Keratinocyte (primary cell): ENCODE data around the gene NDUFB1. TPM values are rescaled to one million over a fixed set of nuclear protein-coding genes. Genes with fewer than 3 reads are reported as not detected.

Experiments used
- DNase-seq: peaks from one replicate; pipeline ENCODE4 v3.0.0-alpha.2; 2011; ENCODE audit warnings: low read depth, missing footprints, low spot score
- FAIRE-seq: peaks from 2 replicates; lab custom pipeline; 2011; peaks lifted over from hg19 to GRCh38; lab: Jason Lieb, UNC
- H2AFZ ChIP-seq: 2 replicates; pipeline ENCODE4 v1.6.0; 2012; ENCODE audit warnings: low read length, control low read depth, inconsistent platforms; ENCODE audit not compliant: control insufficient read depth
- H3K27ac ChIP-seq: 2 replicates; pipeline ENCODE4 v1.5.1; 2011; ENCODE audit warnings: low read length; ENCODE audit not compliant: control insufficient read depth, insufficient read depth
- H3K27me3 ChIP-seq: 3 replicates; pipeline ENCODE4 v1.6.0; 2011; ENCODE audit warnings: low read length; ENCODE audit not compliant: control insufficient read depth, insufficient read depth; ENCODE audit errors: extremely low read depth
- H3K36me3 ChIP-seq, 2 experiments: 2 replicates in 1 of 2; 3 replicates in 1 of 2; pipeline ENCODE4 v1.5.1; 2011; ENCODE audit warnings: low read length in 2 of 2, mild to moderate bottlenecking in 1 of 2; ENCODE audit not compliant: control insufficient read depth in 2 of 2, insufficient read depth in 2 of 2; ENCODE audit errors: extremely low read depth in 1 of 2
- H3K4me1 ChIP-seq: 3 replicates; pipeline ENCODE4 v1.5.1; 2011; ENCODE audit warnings: low read length; ENCODE audit not compliant: control insufficient read depth, insufficient read depth; ENCODE audit errors: extremely low read depth
- H3K4me2 ChIP-seq: 3 replicates; pipeline ENCODE4 v1.6.0; 2011; ENCODE audit warnings: low read depth, low read length; ENCODE audit not compliant: control insufficient read depth, insufficient read depth; ENCODE audit errors: extremely low read depth
- H3K4me3 ChIP-seq, 3 experiments: fragments of 200-600 bp in 1 of 3; sonication (generic) in 1 of 3; 2 replicates in 2 of 3; 3 replicates in 1 of 3; pipeline ENCODE4 v1.5.1; 2011 to 2016; ENCODE audit warnings: low read length in 3 of 3, mild to moderate bottlenecking in 3 of 3, control low read depth in 2 of 3, inconsistent platforms in 1 of 3, low read depth in 1 of 3, mixed read lengths in 1 of 3, mixed run types in 1 of 3, moderate library complexity in 1 of 3; ENCODE audit not compliant: control insufficient read depth in 2 of 3, insufficient read depth in 2 of 3; ENCODE audit errors: extremely low read depth in 1 of 3
- H3K79me2 ChIP-seq: 2 replicates; pipeline ENCODE4 v1.6.0; 2012; ENCODE audit warnings: low read length; ENCODE audit not compliant: control insufficient read depth, insufficient read depth
- H3K9ac ChIP-seq: 3 replicates; pipeline ENCODE4 v1.6.0; 2011; ENCODE audit warnings: low read length; ENCODE audit not compliant: control insufficient read depth, insufficient read depth; ENCODE audit errors: extremely low read depth
- H3K9me1 ChIP-seq: 3 replicates; pipeline ENCODE4 v1.6.0; 2011; ENCODE audit warnings: low read length; ENCODE audit not compliant: control insufficient read depth, insufficient read depth; ENCODE audit errors: extremely low read depth
- H3K9me3 ChIP-seq: 2 replicates; pipeline ENCODE4 v1.5.1; 2012; ENCODE audit warnings: low read depth, low read length; ENCODE audit not compliant: control insufficient read depth
- H4K20me1 ChIP-seq: 3 replicates; pipeline ENCODE4 v1.6.0; 2011; ENCODE audit warnings: low read length; ENCODE audit not compliant: control insufficient read depth, insufficient read depth; ENCODE audit errors: extremely low read depth
- EZH2 ChIP-seq: IDR thresholded peaks from one replicate; pipeline ENCODE4 v1.6.1; 2012; ENCODE audit warnings: inconsistent platforms, mild to moderate bottlenecking, low read length, moderate library complexity
- dilution Hi-C: fragments of 300-500 bp; cut with MboI; formaldehyde crosslinking; loops from one replicate; pipeline ENCODE4 v1.7.0; 2020; ENCODE audit warnings: low sequenced_read_pairs; ENCODE audit not compliant: extremely low pct_ligation_motif_present
- polyA plus RNA-seq, 5 experiments: library from polyadenylated mRNA; depleted of rRNA in 3 of 5; stranded (reverse) in 3 of 5; stranded (forward) in 1 of 5; unstranded in 1 of 5; fragments of >200 nt; gene quantifications; 1 replicate in 1 of 5; 2 replicates in 3 of 5; 3 replicates in 1 of 5; pipeline versions ENCODE4 v1.2.1 to v1.2.3, GENCODE V29; 2011 to 2012; ENCODE audit warnings: missing spikeins in 2 of 5, low read depth in 1 of 5, low replicate concordance in 1 of 5
- TF ChIP-seq, protein P1 (sequence below), 3 experiments: IDR thresholded peaks in 1 of 3; conservative IDR thresholded peaks in 1 of 3; optimal IDR thresholded peaks in 1 of 3; 2 replicates in 2 of 3; 3 replicates in 1 of 3; pipeline versions ENCODE3 to v1.5.1; 2011; ENCODE audit warnings: low read length in 3 of 3, mild to moderate bottlenecking in 3 of 3, moderate library complexity in 2 of 3, control low read depth in 1 of 3, inconsistent platforms in 1 of 3; ENCODE audit not compliant: insufficient read depth in 2 of 3; ENCODE audit errors: extremely low read depth in 1 of 3

NDUFB1 gene
- polyA plus RNA-seq, 1 donor (not counting 4 experiments of a cell fraction or from before 2014, with no cell fraction given) = 555 TPM

DNA sequence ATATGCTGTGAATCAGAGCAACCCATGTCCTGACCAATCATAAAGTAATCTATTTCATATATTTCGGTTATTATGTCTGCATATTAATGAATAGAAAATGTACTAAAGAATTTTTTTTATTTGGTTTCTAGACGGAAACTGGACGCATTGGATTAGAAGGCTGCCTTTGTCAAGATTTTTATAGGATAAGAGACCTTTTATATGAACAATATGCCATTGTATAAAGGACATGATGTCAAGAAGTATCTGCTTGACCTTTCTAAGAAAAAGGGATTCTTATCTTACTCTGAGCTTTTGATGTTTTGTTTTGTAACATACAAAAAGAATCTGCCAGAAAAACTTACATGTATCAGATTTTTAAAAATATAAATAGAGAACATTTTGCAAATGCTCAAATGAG, 40.0 kb upstream of the NDUFB1 start:
- no peak overlapping the region for H2AFZ ChIP-seq
- no peaks in the 10 kb centered on the region for H3K4me1 ChIP-seq
- H3K9me1 ChIP-seq = peaks cover 2% of the 10 kb centered on the region
- no peak overlapping the region for H3K27ac ChIP-seq
- no peak overlapping the region for H3K9ac ChIP-seq
- H4K20me1 ChIP-seq = no peaks in the 10 kb centered on the region
- TF ChIP-seq, protein P1, sequence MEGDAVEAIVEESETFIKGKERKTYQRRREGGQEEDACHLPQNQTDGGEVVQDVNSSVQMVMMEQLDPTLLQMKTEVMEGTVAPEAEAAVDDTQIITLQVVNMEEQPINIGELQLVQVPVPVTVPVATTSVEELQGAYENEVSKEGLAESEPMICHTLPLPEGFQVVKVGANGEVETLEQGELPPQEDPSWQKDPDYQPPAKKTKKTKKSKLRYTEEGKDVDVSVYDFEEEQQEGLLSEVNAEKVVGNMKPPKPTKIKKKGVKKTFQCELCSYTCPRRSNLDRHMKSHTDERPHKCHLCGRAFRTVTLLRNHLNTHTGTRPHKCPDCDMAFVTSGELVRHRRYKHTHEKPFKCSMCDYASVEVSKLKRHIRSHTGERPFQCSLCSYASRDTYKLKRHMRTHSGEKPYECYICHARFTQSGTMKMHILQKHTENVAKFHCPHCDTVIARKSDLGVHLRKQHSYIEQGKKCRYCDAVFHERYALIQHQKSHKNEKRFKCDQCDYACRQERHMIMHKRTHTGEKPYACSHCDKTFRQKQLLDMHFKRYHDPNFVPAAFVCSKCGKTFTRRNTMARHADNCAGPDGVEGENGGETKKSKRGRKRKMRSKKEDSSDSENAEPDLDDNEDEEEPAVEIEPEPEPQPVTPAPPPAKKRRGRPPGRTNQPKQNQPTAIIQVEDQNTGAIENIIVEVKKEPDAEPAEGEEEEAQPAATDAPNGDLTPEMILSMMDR (optimal IDR thresholded peaks at IDR 0.05 in 1 of 3, IDR thresholded peaks at IDR 0.05 in 1 of 3, conservative IDR thresholded peaks at IDR 0.05 in 1 of 3; ENCODE audit: extremely low read depth in 1 of 3, insufficient read depth in 2 of 3, low read length in 3 of 3) = no peak
- no peak for TF ChIP-seq EZH2
- no peaks in the 10 kb centered on the region for H3K9me3 ChIP-seq
- FAIRE-seq (no peak), DNase-seq (no peak)
- peaks cover 8 to 14% of the 10 kb centered on the region in 2 experiments for H3K36me3 ChIP-seq
- no peaks in the 10 kb centered on the region for H3K27me3 ChIP-seq
- H3K79me2 ChIP-seq = no peaks in the 10 kb centered on the region
- dilution Hi-C loops = no loop called here
- no peak overlapping the region for H3K4me3 ChIP-seq
- no peak overlapping the region for H3K4me2 ChIP-seq

DNA sequence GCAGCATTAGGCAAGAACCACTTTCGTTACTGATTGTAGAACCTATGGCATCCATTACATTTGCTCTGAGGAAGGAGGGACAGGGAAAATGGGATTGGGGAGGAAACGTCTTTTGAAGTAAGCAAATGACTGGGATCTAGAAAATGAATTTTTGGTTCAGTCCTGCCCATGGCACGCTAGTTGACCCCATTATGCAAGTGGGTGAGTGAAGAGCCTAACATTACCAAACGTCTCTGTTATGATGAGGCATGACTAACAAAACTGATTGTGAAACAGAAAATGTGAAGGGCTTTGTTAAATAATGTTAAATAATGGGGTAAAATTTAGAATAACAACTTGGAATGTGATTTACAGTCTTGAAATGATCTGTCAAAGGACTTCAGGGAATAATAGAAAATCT, 39.1 kb upstream of the NDUFB1 start:
- Histone ChIP-seq H3K27ac (no peak overlapping the region), H3K4me2 (no peak overlapping the region), H3K4me3 (no peak overlapping the region), H2AFZ (no peak overlapping the region), H4K20me1 (no peaks in the 10 kb centered on the region), H3K79me2 (no peaks in the 10 kb centered on the region), H3K4me1 (no peaks in the 10 kb centered on the region), H3K9me3 (no peaks in the 10 kb centered on the region), H3K9ac (no peak overlapping the region), H3K9me1 (peaks cover 2% of the 10 kb centered on the region), H3K27me3 (no peaks in the 10 kb centered on the region), H3K36me3 (peaks cover 7 to 14% of the 10 kb centered on the region in 2 experiments)
- FAIRE-seq (no peak), DNase-seq (no peak)
- dilution Hi-C loops = no loop called here
- TF ChIP-seq, protein P1 (optimal IDR thresholded peaks at IDR 0.05 in 1 of 3, IDR thresholded peaks at IDR 0.05 in 1 of 3, conservative IDR thresholded peaks at IDR 0.05 in 1 of 3; ENCODE audit: extremely low read depth in 1 of 3, insufficient read depth in 2 of 3, low read length in 3 of 3) = no peak
- no peak for TF ChIP-seq EZH2
